Thoracic aorta (tissue), 2 donors: Measurements from ENCODE around the gene ITGA2B. TPM values are rescaled to one million over a fixed set of nuclear protein-coding genes. Genes with fewer than 3 reads are reported as not detected.
"Not testable (repeated sequence)": the region's sequence is repeated elsewhere in the genome, so short reads cannot be mapped to it uniquely, and the experiment has no call there.

Source experiments
- ATAC-seq: fragments of 150-250 bp; one replicate; pipeline ENCODE4 v1.8.0; 2017; ENCODE audit warnings: low read depth; ENCODE audit not compliant: insufficient number of reproducible peaks, low FRiP score
- DNase-seq: peaks from one replicate; pipeline ENCODE4 v3.0.0-alpha.2; 2020; ENCODE audit warnings: low spot score
- H3K27ac ChIP-seq, 2 donors: fragments of 200-600 bp; sonication (generic); 1 replicate in 1 of 2; 2 replicates in 1 of 2; pipeline ENCODE4 v1.5.1; 2016; ENCODE audit warnings: mild to moderate bottlenecking in 2 of 2, moderate library complexity in 2 of 2
- H3K27me3 ChIP-seq: fragments of 200-600 bp; sonication (generic); replicated peaks from 2 replicates; pipeline ENCODE4 v1.6.0; 2016; ENCODE audit warnings: mild to moderate bottlenecking; ENCODE audit not compliant: insufficient read depth
- H3K36me3 ChIP-seq: fragments of 200-600 bp; sonication (generic); one replicate; pipeline ENCODE4 v1.5.1; 2016
- H3K4me1 ChIP-seq, 2 donors: fragments of 200-600 bp; sonication (generic); 1 replicate in 1 of 2; 2 replicates in 1 of 2; pipeline versions ENCODE4 v1.5.1 to v1.6.0; 2016; ENCODE audit warnings: low read depth in 2 of 2, mild to moderate bottlenecking in 1 of 2; ENCODE audit not compliant: control insufficient read depth in 1 of 2
- H3K4me3 ChIP-seq: fragments of 200-600 bp; sonication (generic); 2 replicates; pipeline ENCODE4 v1.5.1; 2016; ENCODE audit warnings: mild to moderate bottlenecking
- H3K9me3 ChIP-seq: fragments of 200-600 bp; sonication (generic); 2 replicates; pipeline ENCODE4 v1.5.1; 2016
- CTCF ChIP-seq: fragments of 200-600 bp; sonication (generic); IDR thresholded peaks from one replicate; pipeline ENCODE4 v1.5.1; 2019; ENCODE audit warnings: antibody characterized with exemption
- total RNA-seq, 2 donors: library from RNA; depleted of rRNA; stranded (reverse); fragments of >200 nt; gene quantifications; one replicate each; pipeline versions ENCODE4 v1.1.0 to v1.2.3, GENCODE V29; 2016

ITGA2B gene
- total RNA-seq, 2 donors from 2014 or later: 0.28 to 3.4 TPM

- DNase-seq (no peak), ATAC-seq (no peak)
- Histone ChIP-seq H3K9me3 (no peaks in the 10 kb centered on the region), H3K36me3 (no peaks in the 10 kb centered on the region), H3K4me3 (no peak overlapping the region), H3K27me3 (no peaks in the 10 kb centered on the region), H3K27ac (no peak overlapping the region), H3K4me1 (no peaks in the 10 kb centered on the region)
- TF ChIP-seq CTCF: no peak
Measured at GRCh38 chr17:44335564-44335963, 53.9 kb downstream of the ITGA2B start.

- H3K27me3 ChIP-seq: no peaks in the 10 kb centered on the region
- DNase-seq (no peak), ATAC-seq (no peak)
- H3K9me3 ChIP-seq: no peaks in the 10 kb centered on the region
- H3K4me1 ChIP-seq: no peaks in the 10 kb centered on the region
- H3K36me3 ChIP-seq: no peaks in the 10 kb centered on the region
- no peak for TF ChIP-seq CTCF
- no peak overlapping the region for H3K27ac ChIP-seq
- H3K4me3 ChIP-seq: no peak overlapping the region
Measured at GRCh38 chr17:44334727-44335126, 54.7 kb downstream of the ITGA2B start.

- H3K27ac ChIP-seq: no peak overlapping the region
- H3K9me3 ChIP-seq: no peaks in the 10 kb centered on the region
- ATAC-seq (no peak), DNase-seq (no peak)
- no peak overlapping the region for H3K4me3 ChIP-seq
- no peaks in the 10 kb centered on the region for H3K27me3 ChIP-seq
- H3K36me3 ChIP-seq: no peaks in the 10 kb centered on the region
- no peaks in the 10 kb centered on the region for H3K4me1 ChIP-seq
- no peak for TF ChIP-seq CTCF
Measured at GRCh38 chr17:44334315-44334714, 55.1 kb downstream of the ITGA2B start.

- no peak for TF ChIP-seq CTCF
- ATAC-seq: no peak
- no peaks in the 10 kb centered on the region for H3K27me3 ChIP-seq
- H3K4me1 ChIP-seq: no peaks in the 10 kb centered on the region
- DNase-seq: no peak
- H3K27ac ChIP-seq: no peak overlapping the region
- H3K9me3 ChIP-seq: no peaks in the 10 kb centered on the region
- H3K36me3 ChIP-seq: no peaks in the 10 kb centered on the region
- no peak overlapping the region for H3K4me3 ChIP-seq
Measured at GRCh38 chr17:44333371-44333770, 56.1 kb downstream of the ITGA2B start.

- peak; percentile 83 for TF ChIP-seq CTCF
- Histone ChIP-seq H3K4me3 (no peak overlapping the region), H3K36me3 (no peaks in the 10 kb centered on the region), H3K27me3 (no peaks in the 10 kb centered on the region), H3K27ac (no peak overlapping the region), H3K9me3 (no peaks in the 10 kb centered on the region), H3K4me1 (peaks cover 0 to 4% of the 10 kb centered on the region in 2 donors)
- ATAC-seq: peak; percentile 39
- DNase-seq: no peak
Measured at GRCh38 chr17:44331249-44331760, 58.1 kb downstream of the ITGA2B start.

- not testable (repeated sequence) for H3K36me3 ChIP-seq, H3K27me3 ChIP-seq, H3K9me3 ChIP-seq, DNase-seq, H3K4me3 ChIP-seq, H3K27ac ChIP-seq, ATAC-seq
- H3K4me1 ChIP-seq: peaks cover 0 to 13% of the 10 kb centered on the region in 2 donors
Measured at GRCh38 chr17:44330263-44330662, 59.2 kb downstream of the ITGA2B start.

- H3K27ac ChIP-seq, ATAC-seq, H3K4me3 ChIP-seq, DNase-seq, H3K27me3 ChIP-seq, H3K9me3 ChIP-seq, H3K36me3 ChIP-seq: not testable (repeated sequence)
- peaks cover 0 to 13% of the 10 kb centered on the region in 2 donors for H3K4me1 ChIP-seq
Measured at GRCh38 chr17:44329516-44329915, 59.9 kb downstream of the ITGA2B start.
